ENCODE measurements around the gene CENPO. TPM values are rescaled to one million over a fixed set of nuclear protein-coding genes. Genes with fewer than 3 reads are reported as not detected.

The CENPO gene
- total and polyA plus RNA-seq, 2 experiments from 2014 or later = 9.7 to 14.6 TPM

DNA sequence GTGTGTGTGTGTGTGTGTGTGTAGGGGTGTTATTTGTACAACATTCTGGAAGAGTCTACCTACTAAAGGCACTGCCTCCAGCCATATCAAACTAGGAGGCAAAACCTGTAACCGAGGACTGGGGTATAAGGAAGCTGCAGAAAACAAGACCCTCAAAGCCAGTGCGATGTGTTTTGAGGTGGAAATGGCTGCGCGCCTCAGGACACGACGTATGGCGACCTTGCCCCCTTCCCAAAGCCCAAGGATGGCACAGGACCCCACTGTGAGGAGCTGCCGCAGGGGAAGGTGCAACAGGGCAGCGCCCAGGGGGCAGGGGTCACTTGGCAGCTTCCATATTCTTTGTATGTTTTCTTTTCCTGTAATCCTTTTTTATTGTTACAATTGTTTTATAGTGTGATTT lies 59.8 kb downstream of the CENPO start:
- Histone ChIP-seq H3K27ac (no peak overlapping the region), H3K36me3 (replicated peaks; ENCODE audit: insufficient read depth, low read depth) (no peaks in the 10 kb centered on the region), H2AFZ (no peak overlapping the region), H3K4me2 (no peak overlapping the region), H3K9me3 (ENCODE audit: low read depth) (no peaks in the 10 kb centered on the region), H3K9me2 (replicated peaks; ENCODE audit: insufficient read depth) (no peaks in the 10 kb centered on the region), H3K4me3 (no peak overlapping the region), H3K79me2 (no peaks in the 10 kb centered on the region), H3K4me1 (ENCODE audit: insufficient read depth) (peaks cover 25% of the 10 kb centered on the region), H4K20me1 (ENCODE audit: insufficient read depth, poor library complexity, severe bottlenecking) (no peaks in the 10 kb centered on the region), H3K27me3 (no peaks in the 10 kb centered on the region)
- DNase-seq (ENCODE audit: low spot score) = no peak
- no peak for TF ChIP-seq EZH2phosphoT487 (IDR thresholded peaks at IDR 0.05; ENCODE audit: low read depth, severe bottlenecking, unreplicated experiment)
- over 99% methylated on average over 9 of the region's 9 CpGs for WGBS (ENCODE audit: low lambda C conversion rate, missing lambda C conversion rate)

DNA sequence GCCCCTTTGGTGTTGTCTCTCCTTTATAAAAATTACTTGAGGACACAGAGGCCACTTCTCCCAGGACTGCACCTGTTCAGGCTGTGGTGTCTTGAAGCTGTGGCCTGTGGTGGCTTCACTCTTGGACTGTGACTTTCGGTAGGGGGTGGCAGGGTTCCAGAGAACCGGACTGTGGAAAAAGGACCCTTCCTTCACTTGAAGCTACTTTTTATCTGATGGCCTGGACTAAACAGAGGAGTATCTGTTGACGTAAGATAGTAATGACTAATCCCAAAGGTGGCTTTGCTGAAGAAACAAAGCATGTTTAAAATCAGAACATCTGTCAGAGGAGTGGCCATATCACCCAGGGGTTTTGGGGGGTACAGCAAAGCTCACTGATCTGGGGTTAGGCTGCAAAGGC lies 60.8 kb downstream of the CENPO start:
- no peak overlapping the region for H3K27ac ChIP-seq
- H3K27me3 ChIP-seq = no peaks in the 10 kb centered on the region
- no peak overlapping the region for H2AFZ ChIP-seq
- no peak for DNase-seq (ENCODE audit: low spot score)
- H3K4me2 ChIP-seq = no peak overlapping the region
- 80% methylated on average over 3 of the region's 3 CpGs for WGBS (ENCODE audit: low lambda C conversion rate, missing lambda C conversion rate)
- no peaks in the 10 kb centered on the region for H3K9me2 ChIP-seq (replicated peaks; ENCODE audit: insufficient read depth)
- no peaks in the 10 kb centered on the region for H3K9me3 ChIP-seq (ENCODE audit: low read depth)
- no peaks in the 10 kb centered on the region for H4K20me1 ChIP-seq (ENCODE audit: insufficient read depth, poor library complexity, severe bottlenecking)
- TF ChIP-seq, protein P1, sequence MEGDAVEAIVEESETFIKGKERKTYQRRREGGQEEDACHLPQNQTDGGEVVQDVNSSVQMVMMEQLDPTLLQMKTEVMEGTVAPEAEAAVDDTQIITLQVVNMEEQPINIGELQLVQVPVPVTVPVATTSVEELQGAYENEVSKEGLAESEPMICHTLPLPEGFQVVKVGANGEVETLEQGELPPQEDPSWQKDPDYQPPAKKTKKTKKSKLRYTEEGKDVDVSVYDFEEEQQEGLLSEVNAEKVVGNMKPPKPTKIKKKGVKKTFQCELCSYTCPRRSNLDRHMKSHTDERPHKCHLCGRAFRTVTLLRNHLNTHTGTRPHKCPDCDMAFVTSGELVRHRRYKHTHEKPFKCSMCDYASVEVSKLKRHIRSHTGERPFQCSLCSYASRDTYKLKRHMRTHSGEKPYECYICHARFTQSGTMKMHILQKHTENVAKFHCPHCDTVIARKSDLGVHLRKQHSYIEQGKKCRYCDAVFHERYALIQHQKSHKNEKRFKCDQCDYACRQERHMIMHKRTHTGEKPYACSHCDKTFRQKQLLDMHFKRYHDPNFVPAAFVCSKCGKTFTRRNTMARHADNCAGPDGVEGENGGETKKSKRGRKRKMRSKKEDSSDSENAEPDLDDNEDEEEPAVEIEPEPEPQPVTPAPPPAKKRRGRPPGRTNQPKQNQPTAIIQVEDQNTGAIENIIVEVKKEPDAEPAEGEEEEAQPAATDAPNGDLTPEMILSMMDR (IDR thresholded peaks at IDR 0.05; ENCODE audit: poor library complexity) = no peak
- TF ChIP-seq EZH2phosphoT487 (IDR thresholded peaks at IDR 0.05; ENCODE audit: low read depth, severe bottlenecking, unreplicated experiment) (no peak), EZH2 (IDR thresholded peaks at IDR 0.05; ENCODE audit: borderline replicate concordance) (no peak)
- H3K4me3 ChIP-seq = no peak overlapping the region
- no peaks in the 10 kb centered on the region for H3K36me3 ChIP-seq (replicated peaks; ENCODE audit: insufficient read depth, low read depth)
- H3K79me2 ChIP-seq = no peaks in the 10 kb centered on the region
- peaks cover 25% of the 10 kb centered on the region for H3K4me1 ChIP-seq (ENCODE audit: insufficient read depth)

DNA sequence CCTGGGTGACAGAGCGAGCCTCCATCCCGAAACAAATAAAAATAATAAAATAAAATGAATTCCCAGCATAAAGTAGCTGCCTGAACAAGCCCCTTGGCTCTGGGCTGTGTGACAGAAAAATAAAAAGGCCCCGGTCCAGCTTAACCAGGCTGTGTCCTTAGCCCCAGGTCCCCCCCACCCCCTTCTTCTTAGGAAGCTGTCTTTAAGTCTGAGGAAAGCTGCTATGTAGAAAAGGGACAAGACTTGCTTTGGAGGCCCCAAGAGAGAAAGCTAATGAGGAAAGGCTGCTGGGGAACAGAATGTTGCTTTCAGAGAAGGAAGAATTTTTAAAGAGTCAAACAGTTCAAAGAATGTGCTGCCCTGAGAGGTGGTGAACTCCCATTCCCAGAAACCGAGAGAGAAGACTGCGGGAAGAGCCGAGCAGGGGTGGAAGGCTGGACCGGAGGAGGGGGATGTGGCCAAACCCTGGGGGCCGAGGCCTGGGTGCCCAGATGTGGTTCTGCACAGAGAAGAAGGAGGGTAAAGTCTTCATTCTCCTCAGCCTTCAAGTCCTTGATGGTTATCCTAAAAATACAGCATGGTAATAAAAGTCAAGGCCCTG lies 61.9 kb downstream of the CENPO start:
- no peaks in the 10 kb centered on the region for H3K36me3 ChIP-seq (replicated peaks; ENCODE audit: insufficient read depth, low read depth)
- H3K9me2 ChIP-seq (replicated peaks; ENCODE audit: insufficient read depth) = no peaks in the 10 kb centered on the region
- no peak overlapping the region for H3K4me3 ChIP-seq
- H3K4me1 ChIP-seq (ENCODE audit: insufficient read depth) = peaks cover 25% of the 10 kb centered on the region
- no peaks in the 10 kb centered on the region for H3K27me3 ChIP-seq
- no peak overlapping the region for H3K4me2 ChIP-seq
- no peak overlapping the region for H2AFZ ChIP-seq
- 87% methylated on average over 8 of the region's 8 CpGs for WGBS (ENCODE audit: low lambda C conversion rate, missing lambda C conversion rate)
- no peak for TF ChIP-seq EZH2 (IDR thresholded peaks at IDR 0.05; ENCODE audit: borderline replicate concordance)
- no peak for TF ChIP-seq EZH2phosphoT487 (IDR thresholded peaks at IDR 0.05; ENCODE audit: low read depth, severe bottlenecking, unreplicated experiment)
- TF ChIP-seq, protein P1 (IDR thresholded peaks at IDR 0.05; ENCODE audit: poor library complexity) = no peak
- no peaks in the 10 kb centered on the region for H4K20me1 ChIP-seq (ENCODE audit: insufficient read depth, poor library complexity, severe bottlenecking)
- no peak for DNase-seq (ENCODE audit: low spot score)
- peak overlapping the region; percentile 67 for H3K27ac ChIP-seq
- H3K79me2 ChIP-seq = no peaks in the 10 kb centered on the region
- H3K9me3 ChIP-seq (ENCODE audit: low read depth) = no peaks in the 10 kb centered on the region

DNA sequence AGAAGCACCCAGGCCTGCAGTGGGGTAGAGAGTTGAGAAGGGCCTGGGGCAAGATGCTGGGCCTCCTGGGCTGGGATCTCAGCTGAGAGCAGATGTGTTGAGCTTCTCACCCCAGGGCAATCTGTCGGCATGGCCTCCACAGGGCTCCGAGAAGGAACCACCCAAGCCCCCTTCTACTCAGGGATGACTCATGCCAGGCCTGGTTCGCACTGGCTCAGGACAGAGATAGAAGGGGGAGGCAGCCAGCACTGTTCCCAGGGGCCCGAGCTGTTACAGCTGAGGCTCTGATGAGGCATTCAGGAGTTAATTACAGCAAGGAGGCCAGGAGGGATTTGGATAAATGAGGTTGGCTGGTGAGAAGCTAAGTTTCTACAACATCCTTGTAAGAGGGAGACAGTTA lies 62.5 kb downstream of the CENPO start:
- H3K27ac ChIP-seq = peak overlapping the region; percentile 67
- H2AFZ ChIP-seq = no peak overlapping the region
- DNase-seq (ENCODE audit: low spot score) = peak; percentile 67
- 28% methylated on average over 4 of the region's 4 CpGs for WGBS (ENCODE audit: low lambda C conversion rate, missing lambda C conversion rate)
- H3K9me2 ChIP-seq (replicated peaks; ENCODE audit: insufficient read depth) = no peaks in the 10 kb centered on the region
- H3K79me2 ChIP-seq = no peaks in the 10 kb centered on the region
- no peaks in the 10 kb centered on the region for H3K27me3 ChIP-seq
- H3K36me3 ChIP-seq (replicated peaks; ENCODE audit: insufficient read depth, low read depth) = no peaks in the 10 kb centered on the region
- H3K9me3 ChIP-seq (ENCODE audit: low read depth) = no peaks in the 10 kb centered on the region
- peak overlapping the region; percentile 6 for H3K4me2 ChIP-seq
- TF ChIP-seq, protein P1 (IDR thresholded peaks at IDR 0.05; ENCODE audit: poor library complexity) = no peak
- TF ChIP-seq EZH2 (IDR thresholded peaks at IDR 0.05; ENCODE audit: borderline replicate concordance) (no peak), EZH2phosphoT487 (IDR thresholded peaks at IDR 0.05; ENCODE audit: low read depth, severe bottlenecking, unreplicated experiment) (no peak)
- no peaks in the 10 kb centered on the region for H4K20me1 ChIP-seq (ENCODE audit: insufficient read depth, poor library complexity, severe bottlenecking)
- no peak overlapping the region for H3K4me3 ChIP-seq
- peaks cover 25% of the 10 kb centered on the region for H3K4me1 ChIP-seq (ENCODE audit: insufficient read depth)
